ENCODE measurements around the gene SERTM1. TPM values are rescaled to one million over a fixed set of nuclear protein-coding genes. Genes with fewer than 3 reads are reported as not detected.

The SERTM1 gene
- total RNA-seq: not detected
- polyA plus RNA-seq: not detected

DNA sequence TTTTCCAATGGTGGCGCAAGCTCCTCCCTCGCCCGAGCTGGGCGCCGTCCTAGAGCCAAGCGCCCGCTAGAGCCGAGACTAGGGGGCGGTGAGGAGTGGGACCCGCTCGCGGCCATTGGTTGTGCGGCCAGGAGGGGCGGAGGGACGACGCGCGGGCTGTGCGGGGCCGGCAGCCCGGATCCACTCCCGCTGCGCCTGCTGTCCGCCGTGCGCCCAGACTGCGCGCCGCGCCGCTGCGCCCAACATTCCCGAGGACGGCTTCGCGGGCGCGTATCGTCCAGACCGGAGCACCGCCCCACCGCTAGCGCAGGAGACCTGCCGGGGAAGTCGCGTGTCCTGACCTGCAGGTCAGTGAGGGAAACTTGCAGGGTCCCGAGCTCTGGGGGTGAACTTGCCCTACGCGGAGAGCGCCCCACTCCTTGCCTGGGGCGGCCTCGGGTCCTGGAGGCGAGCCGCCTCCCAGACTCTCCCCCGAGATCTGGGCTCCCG is at the start of gene SERTM1:
Gene SERTM1, plus strand, starts transcription at position 183 of the 489 bp plus-strand sequence. CDS start 21,059 bp downstream, outside the sequence.
- Histone ChIP-seq H3K27me3 (ENCODE audit: control insufficient read depth in 4 of 4, insufficient read depth in 4 of 4, low read length in 3 of 4) (peaks cover 0 to 4% (median 0%) of the 10 kb centered on the region in 4 donors), H3K36me3 (ENCODE audit: control insufficient read depth in 4 of 4, insufficient read depth in 3 of 4, low read depth in 1 of 4, low read length in 3 of 4) (no peaks in the 10 kb centered on the region), H3K4me1 (ENCODE audit: control insufficient read depth in 4 of 4, insufficient read depth in 4 of 4, low read length in 3 of 4) (peaks cover 0 to 5% (median 3%) of the 10 kb centered on the region in 4 donors), H3K9ac (ENCODE audit: low read depth in 1 of 2, low read length in 2 of 2) (no peak within 1 kb of the TSS), H3K27ac (ENCODE audit: low read depth in 1 of 2, low read length in 2 of 2) (no peak within 1 kb of the TSS), H3K9me3 (ENCODE audit: control insufficient read depth in 4 of 4, low read length in 3 of 4) (no peaks in the 10 kb centered on the region), H3K4me3 (ENCODE audit: low read depth in 1 of 3, low read length in 3 of 3) (no peak within 1 kb of the TSS)
- no peak for DNase-seq (ENCODE audit: low spot score)
- no peak for TF ChIP-seq SP1 (IDR thresholded peaks at IDR 0.05)
- no peak for TF ChIP-seq NR2F2 (IDR thresholded peaks at IDR 0.05)
- TF ChIP-seq, protein P1, sequence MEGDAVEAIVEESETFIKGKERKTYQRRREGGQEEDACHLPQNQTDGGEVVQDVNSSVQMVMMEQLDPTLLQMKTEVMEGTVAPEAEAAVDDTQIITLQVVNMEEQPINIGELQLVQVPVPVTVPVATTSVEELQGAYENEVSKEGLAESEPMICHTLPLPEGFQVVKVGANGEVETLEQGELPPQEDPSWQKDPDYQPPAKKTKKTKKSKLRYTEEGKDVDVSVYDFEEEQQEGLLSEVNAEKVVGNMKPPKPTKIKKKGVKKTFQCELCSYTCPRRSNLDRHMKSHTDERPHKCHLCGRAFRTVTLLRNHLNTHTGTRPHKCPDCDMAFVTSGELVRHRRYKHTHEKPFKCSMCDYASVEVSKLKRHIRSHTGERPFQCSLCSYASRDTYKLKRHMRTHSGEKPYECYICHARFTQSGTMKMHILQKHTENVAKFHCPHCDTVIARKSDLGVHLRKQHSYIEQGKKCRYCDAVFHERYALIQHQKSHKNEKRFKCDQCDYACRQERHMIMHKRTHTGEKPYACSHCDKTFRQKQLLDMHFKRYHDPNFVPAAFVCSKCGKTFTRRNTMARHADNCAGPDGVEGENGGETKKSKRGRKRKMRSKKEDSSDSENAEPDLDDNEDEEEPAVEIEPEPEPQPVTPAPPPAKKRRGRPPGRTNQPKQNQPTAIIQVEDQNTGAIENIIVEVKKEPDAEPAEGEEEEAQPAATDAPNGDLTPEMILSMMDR (IDR thresholded peaks at IDR 0.05; ENCODE audit: low read depth, low read length, missing input control): no peak
- TF ChIP-seq FOXA1 (IDR thresholded peaks at IDR 0.05): no peak
- WGBS: 3% methylated on average over 56 of the region's 56 CpGs

DNA sequence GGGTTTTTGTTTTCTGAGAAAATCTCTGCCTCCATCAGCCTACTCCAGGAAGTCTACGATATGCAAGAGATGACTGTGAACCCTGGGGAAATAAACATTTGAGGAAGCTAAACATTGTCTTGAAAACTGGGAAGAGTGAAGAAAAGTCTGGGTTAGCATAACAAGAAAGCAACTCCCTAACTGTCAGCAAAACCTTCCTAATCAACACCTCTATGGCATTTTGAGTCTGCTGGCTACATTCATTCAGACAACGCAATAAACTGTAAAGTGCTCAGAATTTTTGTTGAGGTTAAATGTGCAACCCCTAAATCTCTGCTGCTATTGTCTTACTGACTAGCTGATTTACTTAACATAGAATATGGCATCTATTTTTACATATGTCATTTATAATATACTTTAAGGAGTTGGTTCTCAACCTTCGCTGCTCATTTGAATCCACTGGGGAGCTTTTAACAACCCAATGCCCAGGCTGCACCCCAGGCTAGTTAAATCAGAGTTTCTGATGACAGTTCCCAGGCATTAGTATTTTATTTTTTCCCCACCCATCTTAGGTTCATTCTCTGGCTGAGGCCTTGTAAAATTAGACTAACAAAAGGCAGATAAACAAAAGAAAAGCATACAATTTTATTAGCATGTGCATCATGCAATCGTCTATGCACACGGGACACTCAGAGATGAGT is 45.3 kb upstream of the SERTM1 start:
- WGBS: 77% methylated on average over 5 of the region's 5 CpGs
- Histone ChIP-seq H3K27ac (ENCODE audit: low read depth in 1 of 2, low read length in 2 of 2) (no peak overlapping the region), H3K27me3 (ENCODE audit: control insufficient read depth in 4 of 4, insufficient read depth in 4 of 4, low read length in 3 of 4) (no peaks in the 10 kb centered on the region), H3K4me1 (ENCODE audit: control insufficient read depth in 4 of 4, insufficient read depth in 4 of 4, low read length in 3 of 4) (no peaks in the 10 kb centered on the region), H3K9ac (ENCODE audit: low read depth in 1 of 2, low read length in 2 of 2) (no peak overlapping the region), H3K36me3 (ENCODE audit: control insufficient read depth in 4 of 4, insufficient read depth in 3 of 4, low read depth in 1 of 4, low read length in 3 of 4) (no peaks in the 10 kb centered on the region), H3K4me3 (ENCODE audit: low read depth in 1 of 3, low read length in 3 of 3) (no peak overlapping the region), H3K9me3 (ENCODE audit: control insufficient read depth in 4 of 4, low read length in 3 of 4) (no peaks in the 10 kb centered on the region)
- DNase-seq (ENCODE audit: low spot score): no peak
- TF ChIP-seq, protein P1 (IDR thresholded peaks at IDR 0.05; ENCODE audit: low read depth, low read length, missing input control): no peak
- TF ChIP-seq SP1 (IDR thresholded peaks at IDR 0.05) (no peak), RXRA (IDR thresholded peaks at IDR 0.05) (no peak), RAD21 (IDR thresholded peaks at IDR 0.05) (no peak), FOXA2 (IDR thresholded peaks at IDR 0.05) (no peak), NR2F2 (IDR thresholded peaks at IDR 0.05) (no peak), GABPA (IDR thresholded peaks at IDR 0.05 in 1 of 2, conservative IDR thresholded peaks at IDR 0.05 in 1 of 2) (no peak), FOXA1 (IDR thresholded peaks at IDR 0.05) (no peak), YY1 (IDR thresholded peaks at IDR 0.05) (no peak), TAF1 (conservative IDR thresholded peaks at IDR 0.05) (no peak), JUND (IDR thresholded peaks at IDR 0.05) (no peak), HNF4A (conservative IDR thresholded peaks at IDR 0.05) (no peak), EGR1 (IDR thresholded peaks at IDR 0.05; ENCODE audit: low read depth in 2 of 2) (no peak)
- TF ChIP-seq, protein P2, sequence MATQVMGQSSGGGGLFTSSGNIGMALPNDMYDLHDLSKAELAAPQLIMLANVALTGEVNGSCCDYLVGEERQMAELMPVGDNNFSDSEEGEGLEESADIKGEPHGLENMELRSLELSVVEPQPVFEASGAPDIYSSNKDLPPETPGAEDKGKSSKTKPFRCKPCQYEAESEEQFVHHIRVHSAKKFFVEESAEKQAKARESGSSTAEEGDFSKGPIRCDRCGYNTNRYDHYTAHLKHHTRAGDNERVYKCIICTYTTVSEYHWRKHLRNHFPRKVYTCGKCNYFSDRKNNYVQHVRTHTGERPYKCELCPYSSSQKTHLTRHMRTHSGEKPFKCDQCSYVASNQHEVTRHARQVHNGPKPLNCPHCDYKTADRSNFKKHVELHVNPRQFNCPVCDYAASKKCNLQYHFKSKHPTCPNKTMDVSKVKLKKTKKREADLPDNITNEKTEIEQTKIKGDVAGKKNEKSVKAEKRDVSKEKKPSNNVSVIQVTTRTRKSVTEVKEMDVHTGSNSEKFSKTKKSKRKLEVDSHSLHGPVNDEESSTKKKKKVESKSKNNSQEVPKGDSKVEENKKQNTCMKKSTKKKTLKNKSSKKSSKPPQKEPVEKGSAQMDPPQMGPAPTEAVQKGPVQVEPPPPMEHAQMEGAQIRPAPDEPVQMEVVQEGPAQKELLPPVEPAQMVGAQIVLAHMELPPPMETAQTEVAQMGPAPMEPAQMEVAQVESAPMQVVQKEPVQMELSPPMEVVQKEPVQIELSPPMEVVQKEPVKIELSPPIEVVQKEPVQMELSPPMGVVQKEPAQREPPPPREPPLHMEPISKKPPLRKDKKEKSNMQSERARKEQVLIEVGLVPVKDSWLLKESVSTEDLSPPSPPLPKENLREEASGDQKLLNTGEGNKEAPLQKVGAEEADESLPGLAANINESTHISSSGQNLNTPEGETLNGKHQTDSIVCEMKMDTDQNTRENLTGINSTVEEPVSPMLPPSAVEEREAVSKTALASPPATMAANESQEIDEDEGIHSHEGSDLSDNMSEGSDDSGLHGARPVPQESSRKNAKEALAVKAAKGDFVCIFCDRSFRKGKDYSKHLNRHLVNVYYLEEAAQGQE (IDR thresholded peaks at IDR 0.05): no peak
- TF ChIP-seq, protein P3, sequence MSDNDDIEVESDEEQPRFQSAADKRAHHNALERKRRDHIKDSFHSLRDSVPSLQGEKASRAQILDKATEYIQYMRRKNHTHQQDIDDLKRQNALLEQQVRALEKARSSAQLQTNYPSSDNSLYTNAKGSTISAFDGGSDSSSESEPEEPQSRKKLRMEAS (IDR thresholded peaks at IDR 0.05): no peak
- TF ChIP-seq, protein P4, sequence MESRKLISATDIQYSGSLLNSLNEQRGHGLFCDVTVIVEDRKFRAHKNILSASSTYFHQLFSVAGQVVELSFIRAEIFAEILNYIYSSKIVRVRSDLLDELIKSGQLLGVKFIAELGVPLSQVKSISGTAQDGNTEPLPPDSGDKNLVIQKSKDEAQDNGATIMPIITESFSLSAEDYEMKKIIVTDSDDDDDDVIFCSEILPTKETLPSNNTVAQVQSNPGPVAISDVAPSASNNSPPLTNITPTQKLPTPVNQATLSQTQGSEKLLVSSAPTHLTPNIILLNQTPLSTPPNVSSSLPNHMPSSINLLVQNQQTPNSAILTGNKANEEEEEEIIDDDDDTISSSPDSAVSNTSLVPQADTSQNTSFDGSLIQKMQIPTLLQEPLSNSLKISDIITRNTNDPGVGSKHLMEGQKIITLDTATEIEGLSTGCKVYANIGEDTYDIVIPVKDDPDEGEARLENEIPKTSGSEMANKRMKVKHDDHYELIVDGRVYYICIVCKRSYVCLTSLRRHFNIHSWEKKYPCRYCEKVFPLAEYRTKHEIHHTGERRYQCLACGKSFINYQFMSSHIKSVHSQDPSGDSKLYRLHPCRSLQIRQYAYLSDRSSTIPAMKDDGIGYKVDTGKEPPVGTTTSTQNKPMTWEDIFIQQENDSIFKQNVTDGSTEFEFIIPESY (IDR thresholded peaks at IDR 0.05): no peak
- TF ChIP-seq, protein P5, sequence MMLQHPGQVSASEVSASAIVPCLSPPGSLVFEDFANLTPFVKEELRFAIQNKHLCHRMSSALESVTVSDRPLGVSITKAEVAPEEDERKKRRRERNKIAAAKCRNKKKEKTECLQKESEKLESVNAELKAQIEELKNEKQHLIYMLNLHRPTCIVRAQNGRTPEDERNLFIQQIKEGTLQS (IDR thresholded peaks at IDR 0.05): no peak
